Measurements from ENCODE around the gene SPOCK3.
"Not testable (repeated sequence)": the region's sequence is repeated elsewhere in the genome, so short reads cannot be mapped to it uniquely, and the experiment has no call there.

Gene SPOCK3

GRCh38 chr4:166987026-166987425 lies 247.3 kb downstream of the SPOCK3 start:
- H3K27ac Mint-ChIP-seq: no peak overlapping the region
- no peak for ATAC-seq
- no peak overlapping the region for H3K4me3 Mint-ChIP-seq
- DNase-seq: no peak
- no peaks in the 10 kb centered on the region for H3K27me3 Mint-ChIP-seq
- no peaks in the 10 kb centered on the region for H3K36me3 Mint-ChIP-seq (ENCODE audit: low read depth)
- H3K9me3 Mint-ChIP-seq: no peaks in the 10 kb centered on the region
- no peaks in the 10 kb centered on the region for H3K4me1 Mint-ChIP-seq

- Mint-ChIP-seq H3K27me3 (no peaks in the 10 kb centered on the region), H3K9me3 (peaks cover 11% of the 10 kb centered on the region), H3K27ac (no peak overlapping the region), H3K4me3 (no peak overlapping the region), H3K36me3 (ENCODE audit: low read depth) (no peaks in the 10 kb centered on the region), H3K4me1 (no peaks in the 10 kb centered on the region)
- DNase-seq (no peak), ATAC-seq (no peak)
Observed at GRCh38 chr4:166981847-166982246, 252.4 kb downstream of the SPOCK3 start.

GRCh38 chr4:166980419-166980818 lies 253.9 kb downstream of the SPOCK3 start:
- H3K9me3 Mint-ChIP-seq: peaks cover 11% of the 10 kb centered on the region
- H3K4me3 Mint-ChIP-seq: no peak overlapping the region
- H3K4me1 Mint-ChIP-seq: no peaks in the 10 kb centered on the region
- H3K36me3 Mint-ChIP-seq (ENCODE audit: low read depth): no peaks in the 10 kb centered on the region
- no peaks in the 10 kb centered on the region for H3K27me3 Mint-ChIP-seq
- DNase-seq (no peak), ATAC-seq (no peak)
- H3K27ac Mint-ChIP-seq: no peak overlapping the region

- no peak for DNase-seq
- H3K27me3 Mint-ChIP-seq: no peaks in the 10 kb centered on the region
- no peaks in the 10 kb centered on the region for H3K36me3 Mint-ChIP-seq (ENCODE audit: low read depth)
- no peaks in the 10 kb centered on the region for H3K4me1 Mint-ChIP-seq
- no peak overlapping the region for H3K27ac Mint-ChIP-seq
- peaks cover 11% of the 10 kb centered on the region for H3K9me3 Mint-ChIP-seq
- H3K4me3 Mint-ChIP-seq: no peak overlapping the region
- ATAC-seq: no peak
Observed at GRCh38 chr4:166977596-166977995, 256.7 kb downstream of the SPOCK3 start.

- H3K27me3 Mint-ChIP-seq: no peaks in the 10 kb centered on the region
- no peak overlapping the region for H3K4me3 Mint-ChIP-seq
- DNase-seq (no peak), ATAC-seq (no peak)
- H3K4me1 Mint-ChIP-seq: no peaks in the 10 kb centered on the region
- no peak overlapping the region for H3K27ac Mint-ChIP-seq
- peaks cover 14% of the 10 kb centered on the region for H3K9me3 Mint-ChIP-seq
- no peaks in the 10 kb centered on the region for H3K36me3 Mint-ChIP-seq (ENCODE audit: low read depth)
Observed at GRCh38 chr4:166972071-166972470, 262.2 kb downstream of the SPOCK3 start.

GRCh38 chr4:166968219-166968618 lies 266.1 kb downstream of the SPOCK3 start:
- not testable (repeated sequence) for H3K27ac Mint-ChIP-seq; H3K4me1 Mint-ChIP-seq; H3K27me3 Mint-ChIP-seq; H3K4me3 Mint-ChIP-seq; DNase-seq; ATAC-seq; H3K36me3 Mint-ChIP-seq (ENCODE audit: low read depth)
- H3K9me3 Mint-ChIP-seq: peaks cover 22% of the 10 kb centered on the region

GRCh38 chr4:166965562-166965961 lies 268.7 kb downstream of the SPOCK3 start:
- Mint-ChIP-seq H3K4me3 (no peak overlapping the region), H3K36me3 (ENCODE audit: low read depth) (no peaks in the 10 kb centered on the region), H3K27me3 (no peaks in the 10 kb centered on the region), H3K9me3 (peaks cover 16% of the 10 kb centered on the region), H3K4me1 (no peaks in the 10 kb centered on the region), H3K27ac (no peak overlapping the region)
- no peak for DNase-seq
- ATAC-seq: no peak

- no peaks in the 10 kb centered on the region for H3K27me3 Mint-ChIP-seq
- H3K9me3 Mint-ChIP-seq: peaks cover 22% of the 10 kb centered on the region
- no peak for ATAC-seq
- no peaks in the 10 kb centered on the region for H3K4me1 Mint-ChIP-seq
- no peak overlapping the region for H3K4me3 Mint-ChIP-seq
- DNase-seq: no peak
- no peaks in the 10 kb centered on the region for H3K36me3 Mint-ChIP-seq (ENCODE audit: low read depth)
- no peak overlapping the region for H3K27ac Mint-ChIP-seq
Observed at GRCh38 chr4:166957451-166957850, 276.8 kb downstream of the SPOCK3 start.

GRCh38 chr4:166956484-166956883 lies 277.8 kb downstream of the SPOCK3 start:
- ATAC-seq (no peak), DNase-seq (no peak)
- peaks cover 22% of the 10 kb centered on the region for H3K9me3 Mint-ChIP-seq
- H3K4me1 Mint-ChIP-seq: no peaks in the 10 kb centered on the region
- H3K27me3 Mint-ChIP-seq: no peaks in the 10 kb centered on the region
- H3K36me3 Mint-ChIP-seq (ENCODE audit: low read depth): no peaks in the 10 kb centered on the region
- no peak overlapping the region for H3K27ac Mint-ChIP-seq
- H3K4me3 Mint-ChIP-seq: no peak overlapping the region

GRCh38 chr4:166941629-166942028 lies 292.7 kb downstream of the SPOCK3 start:
- no peaks in the 10 kb centered on the region for H3K27me3 Mint-ChIP-seq
- peak; percentile 88 for ATAC-seq
- H3K4me3 Mint-ChIP-seq: no peak overlapping the region

GRCh38 chr4:166930464-166930863 lies 303.8 kb downstream of the SPOCK3 start:
- Mint-ChIP-seq H3K4me1 (no peaks in the 10 kb centered on the region), H3K4me3 (no peak overlapping the region), H3K9me3 (peaks cover 12% of the 10 kb centered on the region), H3K27ac (no peak overlapping the region), H3K36me3 (ENCODE audit: low read depth) (no peaks in the 10 kb centered on the region), H3K27me3 (no peaks in the 10 kb centered on the region)
- ATAC-seq (no peak), DNase-seq (no peak)

More at GRCh38 chr4:166941629-166942028, 292.7 kb downstream of the SPOCK3 start:
- Mint-ChIP-seq H3K9me3 (peaks cover 4% of the 10 kb centered on the region), H3K4me1 (no peaks in the 10 kb centered on the region), H3K27ac (no peak overlapping the region), H3K36me3 (ENCODE audit: low read depth) (no peaks in the 10 kb centered on the region)
- no peak for DNase-seq

- Mint-ChIP-seq H3K4me3 (no peak overlapping the region), H3K27me3 (no peaks in the 10 kb centered on the region), H3K9me3 (peaks cover 12% of the 10 kb centered on the region), H3K4me1 (no peaks in the 10 kb centered on the region), H3K36me3 (ENCODE audit: low read depth) (no peaks in the 10 kb centered on the region), H3K27ac (no peak overlapping the region)
- DNase-seq (no peak), ATAC-seq (no peak)
Observed at GRCh38 chr4:166924424-166924823, 309.9 kb downstream of the SPOCK3 start.

GRCh38 chr4:166913926-166914325 lies 320.4 kb downstream of the SPOCK3 start:
- Mint-ChIP-seq H3K4me1 (no peaks in the 10 kb centered on the region), H3K27ac (no peak overlapping the region), H3K27me3 (no peaks in the 10 kb centered on the region), H3K36me3 (ENCODE audit: low read depth) (no peaks in the 10 kb centered on the region), H3K9me3 (peaks cover 3% of the 10 kb centered on the region), H3K4me3 (no peak overlapping the region)
- no peak for ATAC-seq
- DNase-seq: no peak

GRCh38 chr4:166903408-166903807 lies 330.9 kb downstream of the SPOCK3 start:
- peaks cover 14% of the 10 kb centered on the region for H3K9me3 Mint-ChIP-seq
- H3K36me3 Mint-ChIP-seq (ENCODE audit: low read depth): no peaks in the 10 kb centered on the region
- no peaks in the 10 kb centered on the region for H3K4me1 Mint-ChIP-seq
- no peaks in the 10 kb centered on the region for H3K27me3 Mint-ChIP-seq
- ATAC-seq (no peak), DNase-seq (no peak)
- H3K27ac Mint-ChIP-seq: no peak overlapping the region
- no peak overlapping the region for H3K4me3 Mint-ChIP-seq

- no peaks in the 10 kb centered on the region for H3K4me1 Mint-ChIP-seq
- no peak for DNase-seq
- H3K36me3 Mint-ChIP-seq (ENCODE audit: low read depth): no peaks in the 10 kb centered on the region
- no peak overlapping the region for H3K27ac Mint-ChIP-seq
- H3K27me3 Mint-ChIP-seq: no peaks in the 10 kb centered on the region
- no peak overlapping the region for H3K4me3 Mint-ChIP-seq
- H3K9me3 Mint-ChIP-seq: peaks cover 14% of the 10 kb centered on the region
- no peak for ATAC-seq
Observed at GRCh38 chr4:166902941-166903340, 331.4 kb downstream of the SPOCK3 start.

- H3K9me3 Mint-ChIP-seq: peaks cover 5% of the 10 kb centered on the region
- no peak for DNase-seq
- H3K27ac Mint-ChIP-seq: no peak overlapping the region
Observed at GRCh38 chr4:166896254-166896653, 338.0 kb downstream of the SPOCK3 start.

More at GRCh38 chr4:166896254-166896653, 338.0 kb downstream of the SPOCK3 start:
- ATAC-seq: no peak
- Mint-ChIP-seq H3K4me1 (no peaks in the 10 kb centered on the region), H3K36me3 (ENCODE audit: low read depth) (no peaks in the 10 kb centered on the region), H3K4me3 (no peak overlapping the region), H3K27me3 (no peaks in the 10 kb centered on the region)

All from activated naive CD8-positive, alpha-beta T cell treated with anti-CD3 and anti-CD28 coated beads, Interleukin-2, amount 50 U/mL, for 24 hours (primary cell).